Neuron (in vitro differentiated cells): ENCODE results near the gene TMCC3.
A peak's percentile ranks its signal among the peaks of the same experiment; 100 is the strongest.

Source experiments
- H2AFZ ChIP-seq: one replicate; pipeline ENCODE4 v1.6.1; 2013; ENCODE audit warnings: low read depth, mild to moderate bottlenecking, inconsistent platforms, low read length, moderate library complexity
- H3K27me3 ChIP-seq: one replicate; pipeline ENCODE4 v1.6.1; 2013; ENCODE audit warnings: low read length; ENCODE audit not compliant: insufficient read depth
- H3K36me3 ChIP-seq: one replicate; pipeline ENCODE4 v1.6.1; 2013; ENCODE audit warnings: low read length; ENCODE audit not compliant: insufficient read depth
- H3K4me1 ChIP-seq: one replicate; pipeline ENCODE4 v1.6.1; 2013; ENCODE audit warnings: low read length; ENCODE audit not compliant: insufficient read depth
- H3K4me3 ChIP-seq: 2 replicates; pipeline ENCODE4 v1.5.1; 2013; ENCODE audit warnings: mild to moderate bottlenecking, low read length, moderate library complexity
- H3K9me3 ChIP-seq: one replicate; pipeline ENCODE4 v1.6.1; 2013; ENCODE audit warnings: low read length

TMCC3 gene

DNA sequence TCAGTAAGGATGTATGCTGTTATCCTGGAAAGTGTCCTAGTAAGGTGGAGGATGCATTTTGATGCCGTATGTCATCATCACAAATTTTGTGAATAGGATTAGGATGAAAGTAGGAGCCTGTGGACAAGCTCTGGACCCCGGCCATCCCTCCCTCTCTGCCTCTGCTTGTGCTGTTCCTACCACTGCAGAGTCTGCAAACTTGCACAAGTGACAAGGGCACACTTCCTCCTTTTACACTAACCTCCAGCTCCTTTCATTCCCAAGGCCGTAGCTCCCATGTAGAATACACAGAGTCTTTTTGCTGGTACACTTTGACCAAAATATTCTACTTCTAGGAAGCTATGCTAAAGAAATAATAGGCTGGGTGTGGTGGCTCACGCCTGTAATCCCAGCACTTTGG, 13.3 kb upstream of the TMCC3 start:
- peaks cover 3% of the 10 kb centered on the region for H3K27me3 ChIP-seq
- no peaks in the 10 kb centered on the region for H3K9me3 ChIP-seq
- no peak overlapping the region for H2AFZ ChIP-seq
- no peak overlapping the region for H3K4me3 ChIP-seq
- H3K4me1 ChIP-seq: no peaks in the 10 kb centered on the region
- no peaks in the 10 kb centered on the region for H3K36me3 ChIP-seq

DNA sequence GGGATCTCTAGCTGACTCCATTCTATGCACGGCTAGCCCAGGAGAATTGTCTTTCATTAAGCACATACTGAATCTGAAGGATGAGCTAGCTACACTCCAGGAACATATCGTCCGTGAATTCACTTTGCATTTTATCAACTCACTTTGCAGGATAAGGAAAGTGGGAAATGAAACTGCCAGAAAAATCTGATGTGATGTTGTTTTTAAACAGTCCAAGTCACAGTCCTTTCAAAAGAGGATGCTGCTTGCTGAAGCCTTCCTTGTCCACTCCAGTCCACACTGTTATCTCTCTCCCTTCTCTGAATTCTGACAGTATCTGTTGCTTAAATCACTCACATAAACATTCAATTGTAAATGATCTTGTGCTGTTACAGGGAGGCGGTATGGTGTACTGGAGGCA, 12.7 kb upstream of the TMCC3 start:
- Histone ChIP-seq H3K9me3 (no peaks in the 10 kb centered on the region), H3K4me1 (no peaks in the 10 kb centered on the region), H3K27me3 (peaks cover 4% of the 10 kb centered on the region), H2AFZ (no peak overlapping the region), H3K36me3 (no peaks in the 10 kb centered on the region), H3K4me3 (no peak overlapping the region)

DNA sequence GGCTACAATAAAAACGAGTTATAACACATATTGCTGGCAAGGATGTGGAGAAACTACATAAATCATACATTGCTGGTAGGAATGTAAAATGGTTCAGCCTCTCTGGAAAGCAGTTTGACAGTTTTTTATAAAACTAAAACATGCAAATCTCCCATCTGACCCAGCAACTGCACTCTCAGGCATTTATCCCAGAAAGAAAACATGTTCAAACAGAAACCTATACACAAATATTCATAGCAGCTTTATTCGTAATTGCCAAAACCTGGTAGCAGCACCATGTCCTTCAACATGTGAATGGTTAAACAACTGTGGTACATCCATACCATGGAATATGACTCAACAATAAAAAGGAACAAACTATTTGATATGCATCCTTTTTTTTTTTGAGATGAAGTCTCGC, 10.1 kb upstream of the TMCC3 start:
- no peaks in the 10 kb centered on the region for H3K36me3 ChIP-seq

GRCh38 chr12:94659346-94659930, 9.1 kb upstream of the TMCC3 start:
- Histone ChIP-seq H3K9me3 (no peaks in the 10 kb centered on the region), H3K27me3 (peaks cover 8% of the 10 kb centered on the region), H3K4me3 (no peak overlapping the region), H2AFZ (no peak overlapping the region), H3K36me3 (no peaks in the 10 kb centered on the region), H3K4me1 (no peaks in the 10 kb centered on the region)

More for the DNA sequence above, 10.1 kb upstream of the TMCC3 start:
- Histone ChIP-seq H2AFZ (no peak overlapping the region), H3K27me3 (peaks cover 8% of the 10 kb centered on the region), H3K9me3 (no peaks in the 10 kb centered on the region), H3K4me3 (no peak overlapping the region), H3K4me1 (no peaks in the 10 kb centered on the region)

DNA sequence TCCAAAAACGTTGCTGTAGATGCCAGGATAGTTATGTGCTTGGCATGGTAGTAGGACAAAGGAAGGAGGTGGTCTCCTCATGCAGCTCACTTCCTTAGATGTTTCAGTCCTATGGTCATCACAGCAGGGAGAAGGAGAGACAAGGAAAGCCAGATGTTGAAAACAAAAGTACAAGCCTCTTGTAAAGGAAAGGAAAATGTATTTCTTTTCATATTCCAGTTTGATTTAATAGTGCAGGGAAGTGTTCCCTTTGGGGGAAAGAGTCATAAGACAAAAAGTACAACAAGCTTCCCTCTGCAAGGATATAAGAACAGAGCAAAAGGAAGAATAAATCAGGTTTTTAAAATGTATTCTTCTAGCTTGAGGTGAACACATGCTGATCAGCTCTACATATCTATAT, 8.6 kb upstream of the TMCC3 start:
- Histone ChIP-seq H3K27me3 (peaks cover 8% of the 10 kb centered on the region), H2AFZ (no peak overlapping the region), H3K4me3 (no peak overlapping the region), H3K36me3 (no peaks in the 10 kb centered on the region), H3K4me1 (no peaks in the 10 kb centered on the region), H3K9me3 (no peaks in the 10 kb centered on the region)

DNA sequence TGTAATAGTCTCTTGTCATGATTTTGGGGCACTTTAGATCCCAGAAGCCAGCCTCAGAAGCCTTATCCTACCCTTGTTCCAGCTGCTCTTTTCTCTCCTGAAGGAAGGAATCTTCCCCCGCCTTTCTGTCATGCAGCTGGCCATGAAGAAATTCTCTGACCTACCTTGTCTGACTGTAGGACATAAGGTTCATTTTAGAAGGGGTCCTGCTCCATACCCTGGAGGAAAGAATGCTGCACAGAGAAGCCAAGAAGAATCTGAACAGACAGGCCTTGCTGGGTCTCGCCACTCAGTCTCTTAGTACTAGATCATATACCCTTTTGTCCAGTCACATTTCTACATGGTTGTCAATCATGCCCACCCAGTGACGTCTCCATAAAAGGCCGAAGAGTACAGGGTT, 6.2 kb upstream of the TMCC3 start:
- H3K9me3 ChIP-seq: no peaks in the 10 kb centered on the region

DNA sequence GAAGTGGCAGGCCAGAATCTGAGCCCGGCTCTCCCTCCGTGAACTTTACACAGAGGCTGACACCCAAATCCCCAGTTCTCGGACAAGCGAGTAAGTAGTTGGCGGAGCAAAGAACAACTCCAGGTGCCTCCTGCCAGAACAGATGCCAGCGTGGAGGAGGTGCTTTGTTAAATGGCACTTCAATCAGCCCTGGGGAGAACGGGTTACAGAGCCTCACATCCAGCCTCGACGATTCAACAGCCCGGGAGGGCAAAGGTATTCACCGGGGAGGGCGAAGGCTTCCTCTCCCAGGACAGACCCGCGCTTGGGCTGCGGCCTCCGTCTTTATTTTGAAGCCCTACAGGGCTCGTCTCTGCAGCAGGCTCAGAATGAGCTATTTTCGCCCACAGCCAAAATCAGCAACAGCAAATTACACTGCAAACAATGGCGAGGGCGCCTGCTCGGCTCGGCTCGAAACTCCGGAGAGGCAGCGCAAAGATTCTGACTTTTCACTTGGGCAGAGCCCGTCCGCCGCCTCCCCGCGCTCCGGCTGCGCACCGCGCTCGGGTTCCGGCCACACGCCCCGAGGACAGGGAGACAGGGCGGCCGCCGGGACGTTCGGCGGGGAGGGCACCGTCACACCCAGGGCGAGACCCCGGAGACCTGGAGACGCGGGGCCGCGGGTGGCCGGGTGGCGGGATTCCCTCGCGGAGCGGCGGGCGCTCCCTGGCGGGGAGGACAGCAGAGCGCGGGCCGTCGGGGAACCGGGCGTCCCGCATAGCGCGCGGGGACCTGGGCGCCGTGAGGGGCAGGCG, 811 bp downstream of the TMCC3 start:
- Histone ChIP-seq H3K36me3 (no peaks in the 10 kb centered on the region), H3K4me3 (peak overlapping the region; percentile 28), H3K27me3 (peaks cover 38% of the 10 kb centered on the region), H3K9me3 (no peaks in the 10 kb centered on the region), H3K4me1 (no peaks in the 10 kb centered on the region), H2AFZ (peak overlapping the region; percentile 82)

More for the DNA sequence above, 6.2 kb upstream of the TMCC3 start:
- H3K4me3 ChIP-seq: no peak overlapping the region
- no peaks in the 10 kb centered on the region for H3K36me3 ChIP-seq
- H3K27me3 ChIP-seq: peaks cover 11% of the 10 kb centered on the region
- H2AFZ ChIP-seq: no peak overlapping the region
- H3K4me1 ChIP-seq: no peaks in the 10 kb centered on the region

- Histone ChIP-seq H3K27me3 (peaks cover 39% of the 10 kb centered on the region), H3K36me3 (no peaks in the 10 kb centered on the region), H3K4me3 (no peak overlapping the region), H3K4me1 (no peaks in the 10 kb centered on the region), H3K9me3 (no peaks in the 10 kb centered on the region), H2AFZ (no peak overlapping the region)
Observed at GRCh38 chr12:94648578-94648977, 1.8 kb downstream of the TMCC3 start.

DNA sequence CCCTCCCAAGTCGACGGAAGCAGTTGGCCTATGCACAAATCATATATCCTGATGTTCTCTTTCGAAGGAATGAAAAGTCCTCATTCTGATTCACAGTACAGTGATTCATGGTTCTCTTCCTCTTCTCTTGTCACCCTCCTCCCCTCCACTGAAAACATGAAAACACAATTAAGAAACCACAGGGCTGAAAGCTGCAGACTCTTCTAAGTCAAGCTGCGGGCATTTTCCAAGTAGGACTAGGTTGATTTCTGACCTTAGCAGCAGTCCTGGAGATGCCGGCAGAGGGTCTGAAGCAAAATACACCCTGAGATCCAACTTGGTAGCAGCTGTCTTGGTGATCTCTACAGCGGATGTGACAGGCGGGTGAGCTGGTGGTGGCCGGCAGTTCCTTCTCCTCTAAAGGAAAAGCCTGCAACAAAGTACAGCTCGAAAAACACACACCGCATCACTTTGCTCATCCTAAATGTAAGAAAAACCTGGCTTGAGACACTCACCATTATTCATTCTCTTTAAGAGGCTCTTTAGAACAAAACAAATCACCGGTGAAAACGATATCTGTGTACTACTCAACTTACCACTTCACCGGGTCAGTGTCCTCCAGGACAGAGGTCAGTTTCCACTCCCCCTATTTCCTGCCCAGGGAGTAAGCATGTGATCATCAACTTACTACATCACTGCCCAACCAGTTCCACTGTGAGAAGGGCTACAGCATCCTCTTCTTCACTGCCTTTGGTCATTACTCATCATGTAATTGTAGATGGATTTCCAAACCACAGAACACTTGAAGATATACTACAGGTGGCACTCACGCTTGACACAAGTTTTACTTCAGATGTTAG, 6.0 kb downstream of the TMCC3 start:
- no peaks in the 10 kb centered on the region for H3K4me1 ChIP-seq
- H3K4me3 ChIP-seq: no peak overlapping the region
- H2AFZ ChIP-seq: no peak overlapping the region
- H3K9me3 ChIP-seq: no peaks in the 10 kb centered on the region
- no peaks in the 10 kb centered on the region for H3K36me3 ChIP-seq
- H3K27me3 ChIP-seq: peaks cover 17% of the 10 kb centered on the region

- H3K4me1 ChIP-seq: no peaks in the 10 kb centered on the region
- peaks cover 9% of the 10 kb centered on the region for H3K27me3 ChIP-seq
- no peaks in the 10 kb centered on the region for H3K36me3 ChIP-seq
- no peaks in the 10 kb centered on the region for H3K9me3 ChIP-seq
- no peak overlapping the region for H2AFZ ChIP-seq
- H3K4me3 ChIP-seq: no peak overlapping the region
Observed at GRCh38 chr12:94643606-94644005, 6.8 kb downstream of the TMCC3 start.

DNA sequence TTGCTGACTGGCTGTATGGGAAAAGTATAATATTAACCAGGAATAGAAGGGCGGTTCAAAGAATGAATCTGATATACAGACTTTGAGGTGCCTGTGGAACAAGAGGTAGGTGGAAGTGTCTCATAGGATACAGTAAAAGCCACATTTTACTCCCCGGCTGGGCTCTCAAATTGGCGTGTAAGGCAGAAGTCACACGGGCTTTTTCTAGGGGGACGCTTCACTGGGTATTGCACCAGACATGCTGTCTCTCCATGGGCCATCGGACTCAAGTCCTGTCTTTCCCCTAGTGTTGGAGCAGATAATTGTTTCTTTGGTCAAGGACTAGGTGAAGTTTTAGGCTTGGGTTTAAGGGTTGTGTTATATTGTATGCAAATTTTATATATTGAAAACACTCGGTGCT, 9.1 kb downstream of the TMCC3 start:
- H3K36me3 ChIP-seq: no peaks in the 10 kb centered on the region
- H3K27me3 ChIP-seq: peaks cover 6% of the 10 kb centered on the region
- no peak overlapping the region for H2AFZ ChIP-seq
- H3K4me1 ChIP-seq: no peaks in the 10 kb centered on the region
- no peaks in the 10 kb centered on the region for H3K9me3 ChIP-seq
- no peak overlapping the region for H3K4me3 ChIP-seq

- Histone ChIP-seq H3K9me3 (no peaks in the 10 kb centered on the region), H3K27me3 (peaks cover 6% of the 10 kb centered on the region), H3K4me1 (no peaks in the 10 kb centered on the region), H2AFZ (no peak overlapping the region), H3K4me3 (no peak overlapping the region), H3K36me3 (no peaks in the 10 kb centered on the region)
Observed at GRCh38 chr12:94640134-94640928, 10.0 kb downstream of the TMCC3 start.
